H1 (cell line): ENCODE data around the gene LRRC27. TPM values are rescaled to one million over a fixed set of nuclear protein-coding genes. Genes with fewer than 3 reads are reported as not detected.

Source experiments
- CTCF ChIA-PET: fragments of 300-600 bp; sonication (Branson Sonifier 250); formaldehyde crosslinking; loops from one replicate; lab custom pipeline; 2021; ENCODE audit not compliant: partially characterized antibody; lab: Charles Lee
- POLR2A ChIA-PET: fragments of 300-600 bp; sonication (Branson Sonifier 250); formaldehyde crosslinking; loops from one replicate; lab custom pipeline; 2021; ENCODE audit warnings: inconsistent platforms; ENCODE audit not compliant: partially characterized antibody; lab: Charles Lee
- DNase-seq, 2 experiments: peaks; one replicate each; pipeline versions ENCODE4 v3.0.0 to v3.0.0-alpha.2; 2010 to 2022; ENCODE audit warnings: low spot score in 2 of 2, low read depth in 1 of 2, mixed read lengths in 1 of 2
- FAIRE-seq: peaks from 2 replicates; lab custom pipeline; 2011; peaks lifted over from hg19 to GRCh38; lab: Jason Lieb, UNC
- H2AFZ ChIP-seq: 2 replicates; pipeline ENCODE4 v1.8.1; 2012; ENCODE audit warnings: low read length, inconsistent platforms
- H2AK5ac ChIP-seq: 2 replicates; pipeline ENCODE4 v1.6.1; 2013; ENCODE audit warnings: low read depth, low read length
- H2BK120ac ChIP-seq: replicated peaks from 2 replicates; pipeline ENCODE3; 2013; ENCODE audit warnings: low read depth, low read length, inconsistent platforms
- H2BK12ac ChIP-seq: 2 replicates; pipeline ENCODE4 v1.6.1; 2013; ENCODE audit warnings: low read depth, low read length
- H2BK15ac ChIP-seq: 2 replicates; pipeline ENCODE4 v1.6.1; 2013; ENCODE audit warnings: low read length
- H2BK20ac ChIP-seq: 2 replicates; pipeline ENCODE4 v1.6.1; 2013; ENCODE audit warnings: low read length
- H2BK5ac ChIP-seq: 2 replicates; pipeline ENCODE4 v1.6.1; 2013; ENCODE audit warnings: low read depth, low read length
- H3K14ac ChIP-seq: 2 replicates; pipeline ENCODE4 v1.6.1; 2013; ENCODE audit warnings: inconsistent platforms; ENCODE audit not compliant: insufficient read length
- H3K18ac ChIP-seq: 2 replicates; pipeline ENCODE4 v1.6.1; 2013; ENCODE audit warnings: low read length; ENCODE audit errors: extremely low read depth
- H3K23ac ChIP-seq: 2 replicates; pipeline ENCODE4 v1.6.1; 2013; ENCODE audit warnings: inconsistent platforms; ENCODE audit not compliant: insufficient read length
- H3K23me2 ChIP-seq: 2 replicates; pipeline ENCODE4 v1.6.1; 2013; ENCODE audit warnings: low read depth, low read length
- H3K27ac ChIP-seq: 2 replicates; pipeline ENCODE4 v1.6.1; 2011; ENCODE audit warnings: low read depth, low read length, inconsistent platforms
- H3K27me3 ChIP-seq, 4 experiments: replicated peaks in 1 of 4; 1 replicate in 1 of 4; 2 replicates in 3 of 4; pipeline versions ENCODE4 v1.6.1 to v1.8.1; 2011 to 2013; ENCODE audit warnings: low read length in 3 of 4, mild to moderate bottlenecking in 3 of 4, inconsistent platforms in 2 of 4, mixed read lengths in 2 of 4, moderate library complexity in 1 of 4; ENCODE audit not compliant: control insufficient read depth in 3 of 4, insufficient read depth in 3 of 4; ENCODE audit errors: extremely low read depth in 1 of 4
- H3K36me3 ChIP-seq, 4 experiments: 2 replicates each; pipeline versions ENCODE4 v1.6.1 to v1.8.1; 2011 to 2013; ENCODE audit warnings: mild to moderate bottlenecking in 4 of 4, low read length in 3 of 4, moderate library complexity in 2 of 4, control low read depth in 1 of 4, inconsistent platforms in 1 of 4; ENCODE audit not compliant: insufficient read depth in 4 of 4, control insufficient read depth in 2 of 4
- H3K4ac ChIP-seq: replicated peaks from 2 replicates; pipeline ENCODE3; 2013; ENCODE audit warnings: low read length, low read depth, mixed read lengths, inconsistent platforms; ENCODE audit not compliant: insufficient read length
- H3K4me1 ChIP-seq, 4 experiments: replicated peaks in 1 of 4; 1 replicate in 1 of 4; 2 replicates in 3 of 4; pipeline versions ENCODE4 v1.6.1 to v1.8.1; 2011 to 2013; ENCODE audit warnings: low read length in 3 of 4, inconsistent platforms in 2 of 4, mixed read lengths in 1 of 4; ENCODE audit not compliant: insufficient read depth in 4 of 4, control insufficient read depth in 3 of 4
- H3K4me2 ChIP-seq, 2 experiments: 2 replicates each; pipeline versions ENCODE4 v1.6.1 to v1.8.1; 2011 to 2013; ENCODE audit warnings: low read depth in 2 of 2, low read length in 2 of 2, control low read depth in 1 of 2, inconsistent platforms in 1 of 2, mild to moderate bottlenecking in 1 of 2; ENCODE audit not compliant: insufficient read depth in 1 of 2
- H3K4me3 ChIP-seq, 4 experiments: fragments of 200-600, 300-600 bp in 1 of 4; sonication (generic), shearing (Covaris generic), sonication (Bioruptor Twin) in 1 of 4; 2 replicates each; pipeline versions ENCODE4 v1.5.1 to v1.8.1; 2011 to 2016; ENCODE audit warnings: low read length in 4 of 4, low read depth in 3 of 4, control low read depth in 2 of 4, inconsistent platforms in 2 of 4, mild to moderate bottlenecking in 2 of 4, mixed read lengths in 1 of 4, moderate library complexity in 1 of 4; ENCODE audit not compliant: insufficient read depth in 2 of 4; ENCODE audit errors: extremely low read depth in 1 of 4
- H3K56ac ChIP-seq: replicated peaks from 2 replicates; pipeline ENCODE3; 2013; ENCODE audit warnings: low read depth, mild to moderate bottlenecking, mixed read lengths, low read length, inconsistent platforms; ENCODE audit not compliant: insufficient read length
- H3K79me1 ChIP-seq: 2 replicates; pipeline ENCODE4 v1.6.1; 2013; ENCODE audit warnings: low read depth, low read length, control low read depth
- H3K79me2 ChIP-seq, 2 experiments: 2 replicates each; pipeline versions ENCODE4 v1.6.1 to v1.8.1; 2012 to 2013; ENCODE audit warnings: low read length in 2 of 2, mild to moderate bottlenecking in 2 of 2, inconsistent platforms in 1 of 2; ENCODE audit not compliant: insufficient read depth in 2 of 2, control insufficient read depth in 1 of 2
- H3K9ac ChIP-seq, 4 experiments: replicated peaks in 1 of 4; 1 replicate in 1 of 4; 2 replicates in 3 of 4; pipeline versions ENCODE4 v1.6.1 to v1.8.1; 2011 to 2013; ENCODE audit warnings: low read depth in 3 of 4, low read length in 3 of 4, control low read depth in 2 of 4, mild to moderate bottlenecking in 2 of 4, moderate library complexity in 2 of 4, inconsistent platforms in 1 of 4; ENCODE audit errors: extremely low read depth in 1 of 4
- H3K9me3 ChIP-seq, 2 experiments: 2 replicates each; pipeline versions ENCODE4 v1.6.1 to v1.8.1; 2012 to 2013; ENCODE audit warnings: mild to moderate bottlenecking in 2 of 2, moderate library complexity in 2 of 2, control low read depth in 1 of 2, inconsistent platforms in 1 of 2, low read depth in 1 of 2, low read length in 1 of 2, mixed read lengths in 1 of 2; ENCODE audit not compliant: insufficient read depth in 2 of 2
- H4K20me1 ChIP-seq, 2 experiments: replicated peaks in 1 of 2; 2 replicates each; pipeline versions ENCODE3 to v1.8.1; 2011 to 2013; ENCODE audit warnings: inconsistent platforms in 2 of 2, low read length in 2 of 2, mild to moderate bottlenecking in 1 of 2; ENCODE audit not compliant: insufficient read depth in 2 of 2, control insufficient read depth in 1 of 2
- H4K5ac ChIP-seq: 2 replicates; pipeline ENCODE4 v1.6.1; 2013; ENCODE audit warnings: low read length, low read depth, mixed read lengths, inconsistent platforms; ENCODE audit not compliant: insufficient read length
- H4K8ac ChIP-seq: 2 replicates; pipeline ENCODE4 v1.8.0; 2013; ENCODE audit warnings: mild to moderate bottlenecking, moderate library complexity, low read length, inconsistent platforms; ENCODE audit not compliant: insufficient read depth; ENCODE audit errors: extremely low read depth
- H4K91ac ChIP-seq: replicated peaks from 2 replicates; pipeline ENCODE3; 2013; ENCODE audit warnings: low read length, mixed read lengths, inconsistent platforms; ENCODE audit not compliant: insufficient read length
- POU5F1 ChIP-seq: IDR thresholded peaks from 2 replicates; pipeline ENCODE4 v1.6.1; 2011; ENCODE audit warnings: low read depth, mild to moderate bottlenecking, low read length, moderate library complexity
- RAD21 ChIP-seq, 2 experiments: IDR thresholded peaks in 1 of 2; conservative IDR thresholded peaks in 1 of 2; 2 replicates each; pipeline ENCODE4 v1.6.1; 2011; ENCODE audit warnings: low read depth in 2 of 2, low read length in 2 of 2, improper control_type of control experiment in 1 of 2, inconsistent platforms in 1 of 2, mild to moderate bottlenecking in 1 of 2, moderate library complexity in 1 of 2
- TCF12 ChIP-seq: IDR thresholded peaks from 2 replicates; pipeline ENCODE4 v1.6.1; 2011; ENCODE audit warnings: low read depth, mild to moderate bottlenecking, low read length
- WGBS, 2 experiments: shearing (Covaris generic) in 1 of 2; methylation state at CpG; one replicate each; pipeline versions ENCODE4 v1.1.6 to v1.1.7; 2013 to 2015; ENCODE audit warnings: low lambda C conversion rate in 2 of 2, mixed read lengths in 2 of 2, inconsistent platforms in 1 of 2, low coverage in 1 of 2, missing lambda C conversion rate in 1 of 2; ENCODE audit not compliant: insufficient replicate concordance in 2 of 2, insufficient coverage in 1 of 2, insufficient read length in 1 of 2; ENCODE audit errors: extremely low coverage in 1 of 2, missing lambda C conversion rate in 1 of 2; 5-methylcytosine and 5-hydroxymethylcytosine counted together
- polyA plus RNA-seq, 7 experiments: library from polyadenylated mRNA; depleted of rRNA in 3 of 7; stranded (reverse) in 5 of 7; unstranded in 2 of 7; fragments of >200 nt in 5 of 7; fragments of 200-250 nt in 2 of 7; gene quantifications; 1 replicate in 5 of 7; 2 replicates in 1 of 7; 4 replicates in 1 of 7; pipeline versions ENCODE4 v1.2.1 to v1.2.3, GENCODE V29; 2011 to 2013; ENCODE audit warnings: missing spikeins in 2 of 7, mixed read lengths in 2 of 7
- total RNA-seq: library from RNA; stranded (reverse); fragmentation: NEBNext Ultra II Directional; extraction: Animal tissue kit (Norgen Biotek cat#: 25700); gene quantifications from 2 replicates; pipeline ENCODE4 v1.2.1, GENCODE V29; 2021

The LRRC27 gene
- total and polyA plus RNA-seq, 2 of the 8 experiments (the other 6 are each of a cell fraction or from before 2014, with no cell fraction given): 1.2 to 3.8 TPM

DNA sequence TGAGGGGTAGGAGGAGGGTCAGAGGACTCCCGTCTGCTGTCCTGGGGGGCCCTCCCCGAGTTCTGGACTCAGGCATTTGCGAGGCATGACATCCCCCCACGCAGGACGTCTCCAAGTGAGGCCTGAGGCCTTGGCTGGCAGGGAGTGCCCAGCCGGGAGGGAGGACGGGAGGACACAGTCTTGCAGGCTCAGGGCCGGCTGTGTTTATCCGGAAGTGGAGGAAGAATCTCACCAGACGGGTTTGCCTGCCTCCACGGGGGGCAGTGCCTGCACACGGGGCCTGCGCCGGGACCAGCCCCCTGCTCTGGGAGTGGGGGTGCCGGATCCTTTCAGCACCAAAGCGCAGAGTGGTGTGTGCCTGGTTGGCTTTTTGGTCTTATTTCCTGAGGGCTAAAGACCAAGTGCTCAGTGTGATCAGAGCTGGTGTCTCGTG lies 75.9 kb downstream of the LRRC27 start:
- DNase-seq: peak in 1 of 2 experiments; percentile 91
- Histone ChIP-seq H3K27me3 (no peaks in the 10 kb centered on the region), H2BK5ac (peak overlapping the region; percentile 97), H3K4me2 (peak overlapping the region; percentile 60 to 61), H2AK5ac (peak overlapping the region; percentile 100; the same call in 1 of the 2 replicates), H2AFZ (no peak overlapping the region), H4K20me1 (peaks cover 0 to 3% of the 10 kb centered on the region in 2 experiments), H3K23ac (no peak overlapping the region), H3K9me3 (no peaks in the 10 kb centered on the region), H3K56ac (peak overlapping the region; percentile 27), H3K79me1 (peaks cover 5% of the 10 kb centered on the region; the same call in 1 of the 2 replicates), H2BK20ac (peak overlapping the region; percentile 97), H2BK12ac (peak overlapping the region; percentile 100; the same call in 1 of the 2 replicates), H3K36me3 (peaks cover 0 to 8% (median 2%) of the 10 kb centered on the region in 4 experiments; a peak in 3 of 8 replicates), H3K18ac (peak overlapping the region; percentile 99), H4K91ac (peak overlapping the region; percentile 100), H3K9ac (peak overlapping the region in 2 of 4 experiments; percentile 31 to 57; a peak in 4 of 7 replicates), H4K5ac (peak overlapping the region; percentile 96), H3K4ac (peak overlapping the region; percentile 86), H3K23me2 (no peaks in the 10 kb centered on the region), H3K14ac (peak overlapping the region; percentile 58), H3K4me3 (peak overlapping the region in 3 of 4 experiments; percentile 11 to 45 (median 18); a peak in 3 of 8 replicates), H2BK120ac (peak overlapping the region; percentile 80), H4K8ac (peak overlapping the region; percentile 92; the same call in 1 of the 2 replicates), H3K27ac (peak overlapping the region; percentile 82), H3K4me1 (peaks cover 3 to 51% (median 40%) of the 10 kb centered on the region in 4 experiments), H3K79me2 (no peaks in the 10 kb centered on the region), H2BK15ac (peak overlapping the region; percentile 66; the same call in 1 of the 2 replicates)
- POLR2A ChIA-PET: interaction anchor here (0.8 to 5.6 kb wide), 4 partner anchors 10 to 37 kb away, joined by 3 to 71 read pairs (median 16); partner anchors contain the start of gene PWWP2B
- FAIRE-seq: peak; percentile 77
- CTCF ChIA-PET: interaction anchor here (0.9 to 1.5 kb wide), 3 partner anchors 15 to 39 kb away, joined by 3 to 4 read pairs (median 3); no protein-coding TSS in a partner anchor
- WGBS, 2 experiments: 16% methylated on average over 16 of the region's 17 CpGs; no CpG with 5 or more reads in 1 of the 2 experiments
- TF ChIP-seq RAD21 (IDR thresholded peaks at IDR 0.05 in 1 of 2, conservative IDR thresholded peaks at IDR 0.05 in 1 of 2; ENCODE audit: low read depth in 2 of 2, low read length in 2 of 2) (peak; percentile 8 to 18; a peak in 2 of 4 replicates), POU5F1 (no peak), TCF12 (peak; percentile 94)
